ENCODE measurements around the gene FAM111A. TPM values are rescaled to one million over a fixed set of nuclear protein-coding genes. Genes with fewer than 3 reads are reported as not detected.

FAM111A gene
- total and polyA plus RNA-seq, 7 donors, result 0.91 to 5.2 (median 3.1) TPM

- H3K27ac ChIP-seq, result no peak overlapping the region
- TF ChIP-seq, protein P1, sequence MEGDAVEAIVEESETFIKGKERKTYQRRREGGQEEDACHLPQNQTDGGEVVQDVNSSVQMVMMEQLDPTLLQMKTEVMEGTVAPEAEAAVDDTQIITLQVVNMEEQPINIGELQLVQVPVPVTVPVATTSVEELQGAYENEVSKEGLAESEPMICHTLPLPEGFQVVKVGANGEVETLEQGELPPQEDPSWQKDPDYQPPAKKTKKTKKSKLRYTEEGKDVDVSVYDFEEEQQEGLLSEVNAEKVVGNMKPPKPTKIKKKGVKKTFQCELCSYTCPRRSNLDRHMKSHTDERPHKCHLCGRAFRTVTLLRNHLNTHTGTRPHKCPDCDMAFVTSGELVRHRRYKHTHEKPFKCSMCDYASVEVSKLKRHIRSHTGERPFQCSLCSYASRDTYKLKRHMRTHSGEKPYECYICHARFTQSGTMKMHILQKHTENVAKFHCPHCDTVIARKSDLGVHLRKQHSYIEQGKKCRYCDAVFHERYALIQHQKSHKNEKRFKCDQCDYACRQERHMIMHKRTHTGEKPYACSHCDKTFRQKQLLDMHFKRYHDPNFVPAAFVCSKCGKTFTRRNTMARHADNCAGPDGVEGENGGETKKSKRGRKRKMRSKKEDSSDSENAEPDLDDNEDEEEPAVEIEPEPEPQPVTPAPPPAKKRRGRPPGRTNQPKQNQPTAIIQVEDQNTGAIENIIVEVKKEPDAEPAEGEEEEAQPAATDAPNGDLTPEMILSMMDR (IDR thresholded peaks at IDR 0.05), result no peak
- H3K27me3 ChIP-seq (ENCODE audit: insufficient read depth in 3 of 3, low read length in 2 of 3), result peaks cover 0 to 3% (median 0%) of the 10 kb centered on the region in 3 donors
- no peak overlapping the region for H3K4me3 ChIP-seq
- H3K36me3 ChIP-seq (ENCODE audit: insufficient read depth in 1 of 2, low read depth in 1 of 2), result peaks cover 0 to 2% of the 10 kb centered on the region in 2 donors
- H3K4me1 ChIP-seq, result no peaks in the 10 kb centered on the region
- H3K9me3 ChIP-seq, result no peaks in the 10 kb centered on the region
- 68 to 75% (median 75%) methylated on average over 4 of the region's 4 CpGs for WGBS, 3 donors
- no peak for DNase-seq
- ATAC-seq, result no peak
- intact Hi-C loops (cut with DNase I), result no loop called here
These were observed 52.9 kb downstream of the FAM111A start for GRCh38 chr11:59195586-59195985.

DNA sequence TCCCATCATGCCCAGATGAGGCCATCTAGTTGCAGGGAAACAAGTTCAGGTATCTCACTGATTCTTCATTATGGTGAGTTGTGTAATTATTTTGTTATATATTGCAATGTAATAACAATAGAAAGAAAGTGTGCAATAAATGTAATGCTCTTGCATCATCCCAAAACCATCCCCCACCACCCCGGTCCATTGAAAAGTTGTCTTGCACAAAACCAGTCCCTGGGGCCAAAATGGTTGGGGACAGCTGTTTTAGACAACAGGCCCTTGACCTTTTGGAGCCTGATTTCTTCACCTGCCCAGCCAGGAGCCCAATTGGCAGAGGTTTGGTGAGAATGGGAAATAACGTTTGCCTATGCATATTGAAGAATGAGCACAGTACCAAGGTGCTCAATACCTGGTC lies 54.1 kb downstream of the FAM111A start:
- TF ChIP-seq, protein P1 (IDR thresholded peaks at IDR 0.05), result no peak
- Histone ChIP-seq H3K27ac (no peak overlapping the region), H3K27me3 (ENCODE audit: insufficient read depth in 3 of 3, low read length in 2 of 3) (peaks cover 0 to 3% (median 0%) of the 10 kb centered on the region in 3 donors), H3K4me1 (no peaks in the 10 kb centered on the region), H3K36me3 (ENCODE audit: insufficient read depth in 1 of 2, low read depth in 1 of 2) (peaks cover 0 to 2% of the 10 kb centered on the region in 2 donors), H3K9me3 (no peaks in the 10 kb centered on the region), H3K4me3 (no peak overlapping the region)
- DNase-seq, result no peak
- intact Hi-C loops (cut with DNase I), result no loop called here
- no peak for ATAC-seq
- 54 to 73% (median 71%) methylated on average over 2 of the region's 2 CpGs for WGBS, 3 donors

DNA sequence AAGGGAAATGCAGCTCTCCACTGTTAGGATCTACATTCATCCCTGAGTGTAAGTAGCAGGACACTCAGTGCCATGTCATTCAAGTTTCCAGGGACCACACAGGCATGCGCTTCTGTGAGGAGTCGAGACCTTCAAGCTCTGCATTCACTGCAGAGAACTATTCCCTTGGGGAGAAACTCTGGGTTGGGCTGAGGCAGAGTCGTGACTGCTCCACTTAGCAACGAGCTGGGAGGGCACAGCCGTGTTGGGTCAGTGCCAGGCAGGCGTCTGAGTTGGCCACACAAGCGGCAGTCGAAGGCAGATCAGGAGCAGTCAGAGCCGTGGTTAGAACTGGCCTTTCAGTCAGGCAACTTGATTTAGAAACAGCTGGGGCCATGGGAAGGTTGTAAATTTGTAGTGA lies 55.3 kb downstream of the FAM111A start:
- no peak overlapping the region for H3K4me3 ChIP-seq

GRCh38 chr11:59198726-59199125 lies 56.1 kb downstream of the FAM111A start:
- Histone ChIP-seq H3K4me1 (no peaks in the 10 kb centered on the region), H3K9me3 (no peaks in the 10 kb centered on the region), H3K27me3 (ENCODE audit: insufficient read depth in 3 of 3, low read length in 2 of 3) (peaks cover 0 to 3% (median 0%) of the 10 kb centered on the region in 3 donors), H3K36me3 (ENCODE audit: insufficient read depth in 1 of 2, low read depth in 1 of 2) (peaks cover 2 to 6% of the 10 kb centered on the region in 2 donors), H3K27ac (no peak overlapping the region), H3K4me3 (no peak overlapping the region)
- intact Hi-C loops (cut with DNase I), result no loop called here
- 74 to 86% (median 79%) methylated on average over 2 of the region's 2 CpGs for WGBS, 3 donors
- ATAC-seq (no peak), DNase-seq (no peak)
- TF ChIP-seq, protein P1 (IDR thresholded peaks at IDR 0.05), result no peak

More for the DNA sequence above, 55.3 kb downstream of the FAM111A start:
- TF ChIP-seq, protein P1 (IDR thresholded peaks at IDR 0.05), result no peak
- Histone ChIP-seq H3K36me3 (ENCODE audit: insufficient read depth in 1 of 2, low read depth in 1 of 2) (peaks cover 2 to 3% of the 10 kb centered on the region in 2 donors), H3K4me1 (no peaks in the 10 kb centered on the region), H3K9me3 (no peaks in the 10 kb centered on the region), H3K27me3 (ENCODE audit: insufficient read depth in 3 of 3, low read length in 2 of 3) (peaks cover 0 to 3% (median 0%) of the 10 kb centered on the region in 3 donors), H3K27ac (no peak overlapping the region)
- peak; percentile 65 to 82 for DNase-seq
- intact Hi-C loops (cut with DNase I), result no loop called here
- 11 to 13% (median 11%) methylated on average over 9 of the region's 9 CpGs for WGBS, 3 donors
- peak; percentile 39 to 69 (median 57) for ATAC-seq

All from psoas muscle (tissue), 8 donors.